Measurements from ENCODE around the gene FAM240A. TPM values are rescaled to one million over a fixed set of nuclear protein-coding genes. Genes with fewer than 3 reads are reported as not detected.

The FAM240A gene
- total RNA-seq, 4 donors from 2014 or later: not detected

DNA sequence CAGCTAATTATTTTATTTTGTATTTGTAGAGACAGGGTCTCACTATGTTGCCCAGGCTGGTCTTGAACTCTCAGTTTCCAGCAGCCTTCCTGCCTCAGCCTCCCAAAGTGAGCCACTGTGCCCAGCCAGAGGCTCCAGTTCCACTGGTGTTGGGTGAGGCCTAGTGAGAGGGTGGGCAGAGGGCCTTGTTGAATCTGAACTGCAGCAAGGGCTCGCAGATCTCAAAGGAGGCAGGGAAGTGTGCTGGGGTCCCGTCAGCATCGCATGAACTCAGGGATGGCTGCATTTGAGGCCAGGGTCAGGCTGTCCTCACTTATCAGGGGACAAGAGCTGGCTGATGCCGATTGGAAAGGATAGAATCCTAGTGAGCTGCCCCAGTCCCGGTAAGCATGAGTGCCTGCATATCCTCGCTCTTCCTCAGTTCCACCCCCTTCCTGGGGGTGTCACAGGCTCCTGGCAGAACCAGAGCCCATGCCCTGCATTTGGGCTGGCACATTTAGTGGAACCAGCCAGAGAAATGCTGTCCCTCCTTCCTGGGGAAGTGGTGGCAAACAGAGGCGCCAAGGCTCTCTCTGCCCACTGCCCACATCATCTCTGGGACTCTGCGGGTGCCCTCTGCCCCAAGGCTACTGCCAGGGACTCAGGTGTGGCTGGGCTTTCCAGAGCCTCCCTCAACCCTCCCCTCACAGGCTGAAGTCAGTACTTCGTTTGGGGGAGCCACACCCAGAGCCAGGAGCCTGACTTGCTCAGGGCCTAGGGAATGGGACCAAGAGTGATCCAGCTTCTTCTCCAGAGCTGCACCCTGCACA is 57.1 kb downstream of the FAM240A start:
- TF ChIP-seq, protein P1, sequence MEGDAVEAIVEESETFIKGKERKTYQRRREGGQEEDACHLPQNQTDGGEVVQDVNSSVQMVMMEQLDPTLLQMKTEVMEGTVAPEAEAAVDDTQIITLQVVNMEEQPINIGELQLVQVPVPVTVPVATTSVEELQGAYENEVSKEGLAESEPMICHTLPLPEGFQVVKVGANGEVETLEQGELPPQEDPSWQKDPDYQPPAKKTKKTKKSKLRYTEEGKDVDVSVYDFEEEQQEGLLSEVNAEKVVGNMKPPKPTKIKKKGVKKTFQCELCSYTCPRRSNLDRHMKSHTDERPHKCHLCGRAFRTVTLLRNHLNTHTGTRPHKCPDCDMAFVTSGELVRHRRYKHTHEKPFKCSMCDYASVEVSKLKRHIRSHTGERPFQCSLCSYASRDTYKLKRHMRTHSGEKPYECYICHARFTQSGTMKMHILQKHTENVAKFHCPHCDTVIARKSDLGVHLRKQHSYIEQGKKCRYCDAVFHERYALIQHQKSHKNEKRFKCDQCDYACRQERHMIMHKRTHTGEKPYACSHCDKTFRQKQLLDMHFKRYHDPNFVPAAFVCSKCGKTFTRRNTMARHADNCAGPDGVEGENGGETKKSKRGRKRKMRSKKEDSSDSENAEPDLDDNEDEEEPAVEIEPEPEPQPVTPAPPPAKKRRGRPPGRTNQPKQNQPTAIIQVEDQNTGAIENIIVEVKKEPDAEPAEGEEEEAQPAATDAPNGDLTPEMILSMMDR (IDR thresholded peaks at IDR 0.05; ENCODE audit: low read depth): no peak

DNA sequence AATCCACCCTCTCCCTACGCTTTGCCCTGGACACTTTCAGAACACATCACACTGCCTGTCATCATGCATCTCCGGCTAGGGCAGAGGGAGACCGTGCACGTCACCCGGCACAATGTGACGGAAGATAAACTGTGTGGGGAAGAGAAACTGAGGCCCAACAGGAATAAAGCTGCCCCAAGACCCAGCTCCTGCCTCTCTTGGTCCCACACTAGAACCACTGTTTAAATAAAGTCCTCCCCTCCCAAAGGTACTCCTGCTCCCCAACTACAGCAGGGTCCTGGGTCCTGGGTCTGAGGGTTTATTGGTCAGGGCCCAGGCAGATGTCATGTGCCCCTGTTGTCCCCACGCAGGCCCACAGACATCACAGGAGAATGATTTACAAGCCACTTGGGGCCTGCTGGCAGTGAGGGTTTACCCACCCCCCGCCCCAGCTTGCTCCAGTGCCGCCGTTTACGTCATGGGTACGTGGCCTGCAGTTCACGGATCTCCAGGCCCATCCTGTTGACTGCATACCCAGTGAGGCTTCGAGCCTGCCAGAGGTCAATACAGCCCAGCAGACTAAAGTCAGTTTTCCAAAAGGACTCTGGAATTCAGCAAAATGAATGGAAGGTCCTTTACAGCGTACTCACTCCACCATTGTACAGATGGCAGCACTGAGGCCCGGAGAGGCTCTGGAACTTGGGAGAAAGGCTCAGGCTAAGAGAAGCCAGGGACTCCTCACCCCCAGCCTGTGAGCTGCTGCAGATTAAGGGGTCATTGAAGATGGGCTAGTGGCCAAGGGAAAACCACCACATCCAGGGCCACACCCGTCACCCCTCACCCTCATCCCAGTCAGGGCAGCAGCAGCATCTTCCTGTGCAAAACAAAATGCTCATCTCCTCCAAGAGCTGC is 57.9 kb downstream of the FAM240A start:
- TF ChIP-seq, protein P1 (IDR thresholded peaks at IDR 0.05; ENCODE audit: low read depth): no peak

GRCh38 chr3:46670891-46671427 is 58.6 kb downstream of the FAM240A start:
- TF ChIP-seq, protein P1 (IDR thresholded peaks at IDR 0.05; ENCODE audit: low read depth): no peak

DNA sequence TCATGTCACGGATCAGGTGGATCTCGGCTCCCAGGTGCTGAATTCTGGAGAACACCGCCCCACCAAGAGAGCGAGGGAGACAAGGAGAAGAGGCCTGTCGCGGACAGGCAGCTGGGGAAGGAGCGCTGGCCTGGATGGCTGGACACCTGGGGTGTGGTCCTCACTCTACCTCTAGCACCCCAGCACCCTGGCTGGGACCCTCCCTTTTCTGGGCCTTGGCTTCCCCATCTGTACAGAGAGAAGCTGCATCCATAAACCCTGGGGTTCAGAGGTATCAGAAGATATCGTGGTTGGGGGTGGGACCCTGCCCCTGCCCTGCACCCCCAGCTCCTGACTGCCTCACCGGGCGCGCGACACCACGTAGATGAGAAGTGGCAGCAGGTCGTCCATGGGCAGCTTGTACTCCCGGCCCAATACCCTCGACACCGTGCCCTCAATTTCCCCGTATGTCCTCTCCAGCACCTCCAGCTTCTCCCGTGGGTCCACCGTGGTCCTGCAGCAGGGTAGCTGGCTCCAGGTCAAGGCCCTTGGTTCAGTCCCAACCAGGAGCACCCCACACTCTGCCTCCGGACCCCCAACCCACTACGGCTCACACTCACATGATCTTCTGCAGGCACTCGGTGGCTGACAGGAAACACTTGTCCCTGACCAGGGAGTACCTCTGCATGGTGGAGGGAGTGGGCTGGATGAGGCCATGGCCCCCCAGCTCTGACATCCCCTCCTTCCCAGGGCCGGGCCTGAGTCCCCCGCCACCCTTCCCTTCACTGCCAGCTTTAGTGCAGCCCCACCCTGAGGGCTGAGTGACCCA is 59.4 kb downstream of the FAM240A start:
- TF ChIP-seq, protein P1 (IDR thresholded peaks at IDR 0.05; ENCODE audit: low read depth): no peak

GRCh38 chr3:46672349-46672695 is 60.0 kb downstream of the FAM240A start:
- TF ChIP-seq, protein P1 (IDR thresholded peaks at IDR 0.05; ENCODE audit: low read depth): no peak

DNA sequence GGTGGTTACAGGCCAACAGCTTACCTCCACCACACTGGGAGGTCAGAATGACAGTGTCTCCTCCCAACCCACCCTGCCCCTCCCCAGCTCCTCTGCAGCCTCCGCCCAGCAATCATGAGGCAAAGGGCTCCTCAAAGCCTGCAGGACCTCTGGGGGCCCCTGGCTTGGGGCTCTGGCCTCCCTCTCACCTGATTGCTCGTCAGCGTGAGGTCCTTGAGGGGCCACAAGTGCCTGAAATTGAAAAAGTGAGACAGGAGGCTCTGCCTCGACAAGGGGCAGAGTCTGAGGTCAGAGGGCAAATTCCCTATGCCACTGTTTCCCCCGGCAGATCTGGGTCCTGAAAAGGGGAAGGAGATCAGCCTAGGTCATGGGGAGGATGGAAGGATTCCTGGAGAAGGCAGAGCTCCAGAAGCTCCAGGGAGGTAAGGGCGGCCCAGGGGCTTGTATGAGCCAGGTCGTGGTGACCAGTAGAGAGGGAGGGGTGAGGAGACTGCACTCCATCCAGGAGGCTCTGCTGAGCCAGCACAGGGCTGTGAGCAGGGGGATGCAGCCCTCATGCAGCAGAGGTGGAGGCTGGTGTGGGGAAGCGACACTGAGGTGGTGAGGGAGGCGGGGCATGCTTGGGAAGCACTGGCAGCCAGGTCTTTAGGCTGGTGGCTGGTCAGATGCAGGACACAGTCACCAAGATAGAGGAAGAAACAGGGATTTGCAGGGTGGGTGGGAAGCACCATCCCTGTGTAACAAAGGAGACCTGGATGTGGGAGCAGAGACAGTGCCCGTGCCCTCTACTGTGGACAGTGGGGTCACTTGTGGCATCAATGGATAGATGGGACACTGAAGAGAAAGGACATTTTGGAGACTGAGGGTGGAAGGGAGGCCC is 61.1 kb downstream of the FAM240A start:
- TF ChIP-seq, protein P1 (IDR thresholded peaks at IDR 0.05; ENCODE audit: low read depth): no peak

Data from subcutaneous adipose tissue (tissue), 4 donors.